OCI-LY7 (cell line): ENCODE results near the gene GP1BB.

Source experiments
- CTCF ChIP-seq: fragments of 200-600 bp; sonication (generic); conservative IDR thresholded peaks from 2 replicates; pipeline ENCODE4 v1.5.1; 2014; ENCODE audit warnings: mild to moderate bottlenecking, antibody characterized with exemption, low read length, moderate library complexity, mixed read lengths
- EZH2phosphoT487 ChIP-seq: fragments of 200-600 bp; sonication (generic); IDR thresholded peaks from 2 replicates; pipeline ENCODE4 v1.6.1; 2018; ENCODE audit warnings: low read depth, borderline replicate concordance, mild to moderate bottlenecking, mixed run types, antibody characterized with exemption, low read length, moderate library complexity, mixed read lengths

GRCh38 chr22:19749876-19750275, 26.5 kb downstream of the GP1BB start:
- TF ChIP-seq CTCF (no peak), EZH2phosphoT487 (no peak)
